NB4 (cell line): Measurements from ENCODE around the gene GSDMA.
A peak's percentile ranks its signal among the peaks of the same experiment; 100 is the strongest.

Source experiments
- DNase-seq: peaks from one replicate; pipeline ENCODE4 v3.0.0; 2010; ENCODE audit warnings: low read depth
- H3K4me3 ChIP-seq: one replicate; pipeline ENCODE4 v1.5.1; 2011; ENCODE audit warnings: mild to moderate bottlenecking, low read depth, low read length, moderate library complexity
- MAX ChIP-seq: IDR thresholded peaks from 2 replicates; pipeline ENCODE4 v1.6.1; 2011; ENCODE audit warnings: low read depth, low read length
- MYC ChIP-seq: IDR thresholded peaks from 2 replicates; pipeline ENCODE4 v1.6.1; 2011; ENCODE audit warnings: low read depth, low read length
- POLR2A ChIP-seq: IDR thresholded peaks from 2 replicates; pipeline ENCODE4 v1.6.1; 2011; ENCODE audit warnings: mild to moderate bottlenecking; ENCODE audit not compliant: insufficient read length; ENCODE audit errors: extremely low read depth
- TF ChIP-seq, protein P1 (sequence below): IDR thresholded peaks from one replicate; pipeline ENCODE4 v1.5.1; 2012; ENCODE audit warnings: low read depth, low read length

The GSDMA gene

GRCh38 chr17:39920218-39921210 is 42.3 kb upstream of the GSDMA start:
- DNase-seq, result peak; percentile 39
- TF ChIP-seq MYC (no peak), POLR2A (no peak), MAX (no peak)
- TF ChIP-seq, protein P1, sequence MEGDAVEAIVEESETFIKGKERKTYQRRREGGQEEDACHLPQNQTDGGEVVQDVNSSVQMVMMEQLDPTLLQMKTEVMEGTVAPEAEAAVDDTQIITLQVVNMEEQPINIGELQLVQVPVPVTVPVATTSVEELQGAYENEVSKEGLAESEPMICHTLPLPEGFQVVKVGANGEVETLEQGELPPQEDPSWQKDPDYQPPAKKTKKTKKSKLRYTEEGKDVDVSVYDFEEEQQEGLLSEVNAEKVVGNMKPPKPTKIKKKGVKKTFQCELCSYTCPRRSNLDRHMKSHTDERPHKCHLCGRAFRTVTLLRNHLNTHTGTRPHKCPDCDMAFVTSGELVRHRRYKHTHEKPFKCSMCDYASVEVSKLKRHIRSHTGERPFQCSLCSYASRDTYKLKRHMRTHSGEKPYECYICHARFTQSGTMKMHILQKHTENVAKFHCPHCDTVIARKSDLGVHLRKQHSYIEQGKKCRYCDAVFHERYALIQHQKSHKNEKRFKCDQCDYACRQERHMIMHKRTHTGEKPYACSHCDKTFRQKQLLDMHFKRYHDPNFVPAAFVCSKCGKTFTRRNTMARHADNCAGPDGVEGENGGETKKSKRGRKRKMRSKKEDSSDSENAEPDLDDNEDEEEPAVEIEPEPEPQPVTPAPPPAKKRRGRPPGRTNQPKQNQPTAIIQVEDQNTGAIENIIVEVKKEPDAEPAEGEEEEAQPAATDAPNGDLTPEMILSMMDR, result no peak
- no peak overlapping the region for H3K4me3 ChIP-seq

DNA sequence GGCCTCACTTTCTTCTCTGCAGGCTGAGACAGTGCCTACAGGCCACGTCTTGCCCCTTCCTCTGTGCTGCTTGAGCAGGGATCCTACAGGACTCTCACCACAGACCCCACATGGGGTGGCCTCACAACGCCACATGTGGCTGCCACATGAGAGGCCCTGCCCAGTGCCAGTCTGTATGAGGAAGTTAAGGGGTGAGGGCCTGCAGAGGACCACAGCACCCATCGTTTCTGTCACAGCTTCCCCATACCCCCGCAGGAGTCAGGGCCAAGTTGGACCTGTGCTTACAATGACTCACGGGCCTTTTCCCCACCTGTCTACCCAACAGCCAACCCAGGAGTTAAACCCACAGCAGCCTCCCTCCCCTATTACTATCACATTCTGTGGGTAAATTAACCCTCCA is 41.5 kb upstream of the GSDMA start:
- DNase-seq, result peak; percentile 74
- H3K4me3 ChIP-seq, result no peak overlapping the region
- TF ChIP-seq POLR2A, result no peak
- TF ChIP-seq MYC, result peak; percentile 74
- TF ChIP-seq, protein P1, result no peak
- TF ChIP-seq MAX, result peak; percentile 62; the same call in 1 of the 2 replicates

DNA sequence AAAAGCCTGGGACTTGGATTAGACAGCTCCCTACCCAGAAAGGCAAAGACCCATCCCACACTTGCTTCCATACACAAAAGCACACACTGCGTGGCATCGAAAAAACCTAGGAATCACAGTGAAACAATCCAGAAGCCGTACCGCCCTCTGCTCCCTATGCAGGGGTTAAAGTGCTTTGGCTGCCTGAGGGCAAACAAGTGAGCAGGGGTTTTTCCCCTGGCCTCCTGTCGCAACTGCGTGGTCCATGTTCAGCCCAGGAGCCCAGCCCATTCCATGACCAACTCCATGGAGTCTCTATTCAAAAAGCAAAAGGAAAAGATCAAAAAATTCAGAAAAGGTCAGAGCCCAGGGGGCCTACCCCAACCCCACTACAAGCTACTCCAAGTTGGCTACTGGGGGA is 40.8 kb upstream of the GSDMA start:
- no peak for TF ChIP-seq MAX
- no peak for TF ChIP-seq MYC
- TF ChIP-seq POLR2A, result no peak
- TF ChIP-seq, protein P1, result no peak
- H3K4me3 ChIP-seq, result no peak overlapping the region
- no peak for DNase-seq

- TF ChIP-seq MAX, result no peak
- no peak for TF ChIP-seq MYC
- TF ChIP-seq, protein P1, result no peak
- TF ChIP-seq POLR2A, result no peak
- DNase-seq, result no peak
- H3K4me3 ChIP-seq, result no peak overlapping the region
These were observed 39.6 kb upstream of the GSDMA start for GRCh38 chr17:39923230-39923629.

DNA sequence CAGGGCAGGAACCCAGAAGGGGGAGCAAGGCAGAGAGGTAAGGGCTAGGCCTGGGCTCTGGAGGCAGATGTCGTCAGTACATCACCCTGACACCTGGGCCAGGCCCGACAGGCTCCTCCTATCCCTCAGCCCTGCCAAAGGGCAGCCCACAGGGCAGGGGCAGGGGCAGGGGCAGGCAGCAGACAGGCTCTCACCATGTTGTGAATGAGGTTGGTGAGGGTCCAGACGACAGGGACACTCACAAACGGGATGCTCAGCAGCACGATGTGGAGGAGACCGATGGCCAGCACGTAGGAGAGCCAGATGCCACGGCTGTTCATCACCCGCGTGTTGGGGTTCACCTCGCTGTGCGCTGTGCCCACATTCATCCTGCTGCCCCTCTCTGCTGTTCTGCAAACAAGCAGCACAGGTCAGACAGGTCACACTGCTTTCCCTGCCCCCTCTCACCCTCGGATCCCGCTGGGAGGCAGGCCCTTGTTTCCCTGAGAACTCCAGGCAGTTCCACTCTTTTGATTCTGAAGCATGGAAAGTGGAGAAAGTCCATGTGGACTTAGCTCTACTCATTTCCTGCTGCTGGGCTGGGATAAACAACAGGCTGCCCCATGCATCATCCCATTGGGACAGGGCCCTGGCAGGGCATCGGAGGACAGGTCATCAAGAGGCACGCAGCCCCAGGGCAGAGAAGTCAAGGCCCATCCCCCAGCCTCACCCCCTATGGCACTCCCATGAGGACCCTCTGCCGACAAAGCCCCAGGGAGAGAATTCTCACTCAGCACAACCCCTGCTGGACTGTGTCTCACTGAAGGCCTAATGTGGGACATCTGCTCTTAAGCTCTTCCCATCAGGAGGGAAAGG is 38.7 kb upstream of the GSDMA start:
- DNase-seq, result no peak
- H3K4me3 ChIP-seq, result no peak overlapping the region
- TF ChIP-seq POLR2A (no peak), MYC (no peak), MAX (no peak)
- TF ChIP-seq, protein P1, result no peak
